GM21619 (cell line): ENCODE data around the gene DPY30.
"Not testable (repeated sequence)": the region's sequence is repeated elsewhere in the genome, so short reads cannot be mapped to it uniquely, and the experiment has no call there.

Source experiments
- ATAC-seq: cut with Tn5 transposase; IDR thresholded peaks from one replicate; pipeline ENCODE4 v1.9.1; 2021; ENCODE audit not compliant: unreplicated experiment

DPY30 gene

GRCh38 chr2:32039447-32040219 is at the start of gene DPY30:
Gene DPY30, minus strand, starts transcription at chr2:32039805. Its CDS starts 349 bp downstream, at chr2:32039456.
- peak; percentile 88 for ATAC-seq

GRCh38 chr2:32074134-32074506 is 34.5 kb upstream of the DPY30 start:
- no peak for ATAC-seq

- ATAC-seq: no peak
Observed at GRCh38 chr2:32067549-32067948, 27.9 kb upstream of the DPY30 start.

- no peak for ATAC-seq
Observed at GRCh38 chr2:32064713-32065112, 25.1 kb upstream of the DPY30 start.

- peak; percentile 1 for ATAC-seq
Observed at GRCh38 chr2:32064021-32064601, 24.5 kb upstream of the DPY30 start.

GRCh38 chr2:32063310-32064020 is 23.9 kb upstream of the DPY30 start, which contains the start of gene SPAST:
Gene SPAST, plus strand, starts transcription at chr2:32063556. Its CDS starts 276 bp downstream, at chr2:32063832.
- ATAC-seq: peak; percentile 95

- no peak for ATAC-seq
Observed at GRCh38 chr2:32061973-32062861, 22.6 kb upstream of the DPY30 start.

GRCh38 chr2:32061430-32061829 is 21.8 kb upstream of the DPY30 start:
- no peak for ATAC-seq

GRCh38 chr2:32060266-32060665 is 20.7 kb upstream of the DPY30 start:
- ATAC-seq: no peak

- no peak for ATAC-seq
Observed at GRCh38 chr2:32058130-32058529, 18.5 kb upstream of the DPY30 start.

- not testable (repeated sequence) for ATAC-seq
Observed at GRCh38 chr2:32054583-32054982, 15.0 kb upstream of the DPY30 start.

- no peak for ATAC-seq
Observed at GRCh38 chr2:32051836-32052439, 12.3 kb upstream of the DPY30 start.

GRCh38 chr2:32043561-32043960 is 4.0 kb upstream of the DPY30 start:
- no peak for ATAC-seq

GRCh38 chr2:32034198-32034887 is 5.3 kb downstream of the DPY30 start:
- ATAC-seq: not testable (repeated sequence)

GRCh38 chr2:32018789-32019482 is 20.7 kb downstream of the DPY30 start:
- not testable (repeated sequence) for ATAC-seq

GRCh38 chr2:32012872-32013271 is 26.7 kb downstream of the DPY30 start:
- ATAC-seq: no peak

GRCh38 chr2:32011485-32011960 is 28.1 kb downstream of the DPY30 start:
- ATAC-seq: no peak

GRCh38 chr2:32010670-32011484 is 28.7 kb downstream of the DPY30 start, which contains the start of gene MEMO1:
Gene MEMO1, minus strand, starts transcription at chr2:32011008. Its CDS starts 761 bp downstream, at chr2:32010247.
- ATAC-seq: peak; percentile 59
